Caki2 (cell line): ENCODE data around the gene SHC1. TPM values are rescaled to one million over a fixed set of nuclear protein-coding genes. Genes with fewer than 3 reads are reported as not detected.

Experiments used
- DNase-seq: peaks from one replicate; pipeline ENCODE4 v3.0.0-alpha.2; 2015; ENCODE audit warnings: low read depth
- in situ Hi-C: cut with HindIII; loops from 2 replicates; pipeline ENCODE4 v1.10.0; 2016; ENCODE audit warnings: low sequenced_read_pairs, low pct_unique_long_range_greater_than_20kb, mixed read lengths
- total RNA-seq: library from RNA; depleted of rRNA; stranded (reverse); fragments of >200 nt; shearing (Covaris generic); gene quantifications from 2 replicates; pipeline ENCODE4 v1.2.3, GENCODE V29; 2014; ENCODE audit warnings: low replicate concordance

SHC1 gene
- total RNA-seq, 1 experiment from 2014 or later: 109 TPM

GRCh38 chr1:154951901-154952657 is 18.5 kb downstream of the SHC1 start:
- no peak for DNase-seq
- in situ Hi-C loops: no loop called here

- no peak for DNase-seq
- in situ Hi-C loops: no loop called here
These were observed 22.5 kb downstream of the SHC1 start for GRCh38 chr1:154948079-154948478.

- no peak for DNase-seq
- in situ Hi-C loops: no loop called here
These were observed 24.3 kb downstream of the SHC1 start for GRCh38 chr1:154945962-154946850.

- in situ Hi-C loops: no loop called here
- DNase-seq: no peak
These were observed 25.2 kb downstream of the SHC1 start for GRCh38 chr1:154945160-154945961.

- in situ Hi-C loops: no loop called here
- DNase-seq: no peak
These were observed 26.0 kb downstream of the SHC1 start for GRCh38 chr1:154944401-154945159.

GRCh38 chr1:154943649-154944400 is 26.7 kb downstream of the SHC1 start:
- in situ Hi-C loops: no loop called here
- DNase-seq: no peak

- in situ Hi-C loops: no loop called here
- no peak for DNase-seq
These were observed 29.1 kb downstream of the SHC1 start for GRCh38 chr1:154941333-154942013.

- no peak for DNase-seq
- in situ Hi-C loops: no loop called here
These were observed 29.8 kb downstream of the SHC1 start for GRCh38 chr1:154940651-154941194.

- in situ Hi-C loops: no loop called here
- no peak for DNase-seq
These were observed 30.4 kb downstream of the SHC1 start for GRCh38 chr1:154940213-154940560.

- in situ Hi-C loops: no loop called here
- no peak for DNase-seq
These were observed 31.7 kb downstream of the SHC1 start for GRCh38 chr1:154938604-154939399.

- in situ Hi-C loops: no loop called here
These were observed 32.6 kb downstream of the SHC1 start for GRCh38 chr1:154937988-154938386.

GRCh38 chr1:154937085-154937987 is 33.2 kb downstream of the SHC1 start:
- peak; percentile 94 for DNase-seq
- in situ Hi-C loops: no loop called here

More at GRCh38 chr1:154937988-154938386, 32.6 kb downstream of the SHC1 start:
- no peak for DNase-seq

GRCh38 chr1:154936555-154937084 is 33.9 kb downstream of the SHC1 start, which contains the start of gene PMVK:
TSS of gene PMVK (minus strand) at chr1:154936719. CDS start at chr1:154936685, 34 bp downstream.
- peak; percentile 97 for DNase-seq
- in situ Hi-C loops: no loop called here

- no peak for DNase-seq
- in situ Hi-C loops: no loop called here
These were observed 34.6 kb downstream of the SHC1 start for GRCh38 chr1:154935749-154936554.
